ENCODE results near the gene ALDOC. TPM values are rescaled to one million over a fixed set of nuclear protein-coding genes. Genes with fewer than 3 reads are reported as not detected.

ALDOC gene
- total RNA-seq, 1 donor from 2014 or later, result 16.1 TPM

DNA sequence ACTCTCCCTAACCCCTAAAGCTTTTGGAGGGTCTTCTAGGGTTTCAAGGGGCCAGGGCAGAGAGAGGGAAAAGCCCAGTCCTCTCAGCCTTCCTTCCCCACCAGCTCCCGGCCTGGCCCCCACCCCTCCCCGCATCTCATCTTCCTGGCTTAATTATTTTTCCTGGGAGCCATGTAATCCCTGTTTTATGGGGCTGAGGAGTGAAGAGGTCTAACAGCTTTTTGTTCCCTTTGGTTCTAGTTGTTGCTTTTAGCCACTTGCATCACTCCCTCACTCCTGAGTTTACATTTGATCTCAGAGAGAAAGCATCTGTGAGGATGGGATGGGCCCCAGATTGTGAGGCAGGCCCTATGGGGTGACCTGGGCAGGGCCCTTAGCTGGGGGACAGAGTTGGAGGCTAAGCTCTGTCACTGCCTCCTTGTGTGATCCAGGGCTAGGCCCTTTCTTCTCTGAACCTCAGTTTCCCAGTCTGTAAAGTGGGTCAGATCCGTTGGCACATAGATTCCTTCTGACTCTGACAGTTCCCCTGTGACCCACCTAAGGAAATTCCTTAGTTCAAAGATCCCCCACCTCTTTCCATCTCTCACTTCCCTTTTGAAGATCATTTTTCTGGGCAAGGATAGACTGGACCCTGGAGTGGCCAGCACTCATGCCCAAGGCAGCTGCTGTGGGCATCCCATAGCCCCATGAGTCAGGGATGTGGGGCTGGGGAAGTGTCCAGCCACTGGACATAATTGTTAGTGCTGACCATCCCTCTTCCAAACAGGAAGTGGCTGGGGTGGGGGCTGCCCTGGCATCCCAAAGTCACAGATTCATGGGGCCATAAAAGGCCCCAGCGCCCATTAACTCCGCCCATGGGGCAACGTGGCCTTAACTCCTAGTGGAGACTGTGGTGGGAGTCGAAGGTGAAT lies 44.4 kb downstream of the ALDOC start:
- Mint-ChIP-seq H3K36me3 (ENCODE audit: low read depth) (no peaks in the 10 kb centered on the region), H3K4me3 (no peak overlapping the region), H3K27me3 (ENCODE audit: low read depth) (no peaks in the 10 kb centered on the region), H3K4me1 (no peaks in the 10 kb centered on the region), H3K9me3 (no peaks in the 10 kb centered on the region), H3K27ac (ENCODE audit: unreplicated experiment) (no peak overlapping the region)
- TF ChIP-seq CTCF (conservative IDR thresholded peaks at IDR 0.05), result no peak
- DNase-seq (ENCODE audit: low read depth, low spot score), result no peak

- no peak for TF ChIP-seq CTCF (conservative IDR thresholded peaks at IDR 0.05)
- Mint-ChIP-seq H3K4me1 (no peaks in the 10 kb centered on the region), H3K4me3 (no peak overlapping the region), H3K36me3 (ENCODE audit: low read depth) (no peaks in the 10 kb centered on the region), H3K27ac (ENCODE audit: unreplicated experiment) (no peak overlapping the region), H3K27me3 (ENCODE audit: low read depth) (no peaks in the 10 kb centered on the region), H3K9me3 (no peaks in the 10 kb centered on the region)
- no peak for DNase-seq (ENCODE audit: low read depth, low spot score)
These were observed 45.8 kb downstream of the ALDOC start for GRCh38 chr17:28530926-28531325.

DNA sequence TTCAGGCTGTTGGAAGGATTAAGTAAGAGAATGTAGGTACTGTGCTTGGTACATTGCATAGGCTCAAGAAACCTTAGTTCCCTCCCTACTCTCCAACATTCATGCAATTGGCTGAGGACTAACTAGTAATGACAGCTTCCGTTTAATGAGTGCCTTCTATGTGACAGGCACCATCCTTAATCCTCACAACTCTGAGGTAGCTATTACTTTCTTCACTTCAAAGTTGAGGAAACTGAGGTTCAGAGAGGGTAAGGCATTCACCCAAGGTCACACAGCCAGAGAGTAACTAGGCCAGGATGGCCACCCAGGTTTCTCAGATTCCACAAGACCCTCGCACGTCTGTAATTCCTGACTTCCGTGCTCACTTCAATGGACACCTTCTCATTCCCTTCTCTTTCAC lies 46.4 kb downstream of the ALDOC start:
- no peak overlapping the region for H3K4me3 Mint-ChIP-seq
- no peaks in the 10 kb centered on the region for H3K27me3 Mint-ChIP-seq (ENCODE audit: low read depth)
- no peaks in the 10 kb centered on the region for H3K36me3 Mint-ChIP-seq (ENCODE audit: low read depth)
- no peak for DNase-seq (ENCODE audit: low read depth, low spot score)
- H3K9me3 Mint-ChIP-seq, result no peaks in the 10 kb centered on the region
- no peak for TF ChIP-seq CTCF (conservative IDR thresholded peaks at IDR 0.05)
- no peak overlapping the region for H3K27ac Mint-ChIP-seq (ENCODE audit: unreplicated experiment)
- no peaks in the 10 kb centered on the region for H3K4me1 Mint-ChIP-seq

DNA sequence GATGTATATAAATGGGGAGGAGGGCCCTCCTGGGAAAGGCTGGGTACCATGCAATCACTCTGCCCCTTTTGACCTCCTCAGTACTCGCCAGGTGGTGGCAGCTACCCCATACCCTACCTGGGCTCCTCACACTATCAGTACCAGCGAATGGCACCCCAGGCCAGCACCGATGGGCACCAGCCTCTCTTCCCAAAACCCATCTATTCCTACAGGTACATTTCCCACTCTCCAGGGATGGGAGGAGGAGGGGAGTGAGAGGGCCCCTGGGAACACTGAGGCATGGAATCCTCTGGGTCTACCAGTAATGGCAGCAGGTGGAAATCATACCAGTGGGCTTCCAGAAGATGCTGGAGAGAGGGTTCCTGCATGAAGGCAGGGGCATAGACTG lies 47.7 kb downstream of the ALDOC start:
- Mint-ChIP-seq H3K27ac (ENCODE audit: unreplicated experiment) (no peak overlapping the region), H3K36me3 (ENCODE audit: low read depth) (no peaks in the 10 kb centered on the region), H3K4me1 (no peaks in the 10 kb centered on the region), H3K9me3 (no peaks in the 10 kb centered on the region), H3K27me3 (ENCODE audit: low read depth) (no peaks in the 10 kb centered on the region), H3K4me3 (no peak overlapping the region)
- TF ChIP-seq CTCF (conservative IDR thresholded peaks at IDR 0.05), result no peak
- no peak for DNase-seq (ENCODE audit: low read depth, low spot score)

DNA sequence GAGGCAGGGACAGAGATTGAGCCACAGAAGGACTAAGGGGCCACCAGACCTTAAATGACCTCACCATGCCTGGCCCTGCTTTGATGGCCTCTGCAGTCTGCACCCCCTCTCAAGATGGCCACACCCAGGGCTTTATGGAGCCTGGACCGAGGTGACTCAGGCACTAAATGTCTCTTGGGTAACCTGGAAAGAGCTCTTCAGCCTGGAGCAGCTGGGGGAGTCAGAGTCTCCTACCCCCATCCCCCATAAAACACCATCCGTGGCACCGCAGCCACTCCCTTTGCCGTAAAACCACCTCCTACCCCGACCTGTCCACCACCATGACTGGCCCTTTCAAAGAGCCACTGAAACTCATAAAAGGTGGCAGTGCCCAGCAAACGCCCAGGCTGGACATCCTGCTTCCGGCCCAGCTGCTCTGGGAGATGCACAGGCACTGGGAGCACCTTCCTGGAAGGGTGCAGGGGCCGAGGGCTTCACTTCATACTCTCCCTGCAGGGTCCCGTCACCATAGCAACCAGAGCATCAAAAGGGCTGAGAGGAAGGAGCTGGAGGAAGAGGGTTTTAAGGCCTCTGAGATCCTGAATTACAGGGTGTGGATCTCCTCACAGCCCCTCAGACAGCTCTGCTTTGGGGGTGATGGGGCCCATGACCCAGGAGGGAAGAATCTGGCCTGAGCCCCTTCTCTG lies 48.2 kb downstream of the ALDOC start:
- H3K27me3 Mint-ChIP-seq (ENCODE audit: low read depth), result no peaks in the 10 kb centered on the region
- no peak for TF ChIP-seq CTCF (conservative IDR thresholded peaks at IDR 0.05)
- H3K9me3 Mint-ChIP-seq, result no peaks in the 10 kb centered on the region
- no peak overlapping the region for H3K4me3 Mint-ChIP-seq
- no peak overlapping the region for H3K27ac Mint-ChIP-seq (ENCODE audit: unreplicated experiment)
- no peaks in the 10 kb centered on the region for H3K36me3 Mint-ChIP-seq (ENCODE audit: low read depth)
- no peak for DNase-seq (ENCODE audit: low read depth, low spot score)
- H3K4me1 Mint-ChIP-seq, result no peaks in the 10 kb centered on the region
